GM19238 (cell line): ENCODE measurements around the gene TRA2B.
A peak's percentile ranks its signal among the peaks of the same experiment; 100 is the strongest.

Experiments
- DNase-seq: peaks from one replicate; pipeline ENCODE4 v3.0.0; 2011; ENCODE audit warnings: low spot score; ENCODE audit not compliant: insufficient read length

TRA2B gene

DNA sequence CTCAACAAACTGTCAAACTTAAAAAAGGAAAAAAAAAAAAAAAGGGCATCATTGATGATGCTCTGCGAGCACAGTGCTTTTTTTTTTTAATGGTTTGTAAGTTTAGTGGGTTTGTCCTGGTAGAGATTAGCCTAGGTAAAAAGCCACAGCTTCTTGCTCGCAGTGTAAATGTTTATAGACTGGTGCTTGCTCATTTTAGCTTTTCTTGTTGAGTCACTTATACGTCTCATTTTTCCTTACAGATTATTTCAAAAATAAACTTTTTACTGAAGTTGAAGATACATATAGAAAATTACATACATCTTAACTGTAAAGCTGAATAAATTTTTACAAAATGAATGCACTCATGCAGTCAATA, 16.5 kb upstream of the TRA2B start:
- no peak for DNase-seq

DNA sequence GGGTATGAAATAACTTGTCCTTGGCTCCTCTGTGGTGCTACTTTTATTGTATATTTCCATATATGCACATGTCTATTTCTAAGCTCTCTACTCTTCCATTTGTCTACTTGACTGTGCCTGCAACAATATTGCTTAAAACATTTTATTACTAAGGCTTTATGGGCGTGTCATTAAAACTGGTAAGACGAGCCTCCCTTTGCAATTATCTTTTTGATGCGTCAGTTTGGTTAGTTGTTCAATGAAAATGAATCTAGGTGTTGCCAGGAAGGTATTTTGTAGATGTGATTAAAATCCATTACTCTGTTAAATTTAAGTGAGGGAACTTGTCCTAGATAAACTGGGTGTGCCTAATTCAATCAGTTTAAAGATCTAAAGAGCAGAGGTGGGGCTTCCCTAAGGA, 12.9 kb upstream of the TRA2B start:
- no peak for DNase-seq

DNA sequence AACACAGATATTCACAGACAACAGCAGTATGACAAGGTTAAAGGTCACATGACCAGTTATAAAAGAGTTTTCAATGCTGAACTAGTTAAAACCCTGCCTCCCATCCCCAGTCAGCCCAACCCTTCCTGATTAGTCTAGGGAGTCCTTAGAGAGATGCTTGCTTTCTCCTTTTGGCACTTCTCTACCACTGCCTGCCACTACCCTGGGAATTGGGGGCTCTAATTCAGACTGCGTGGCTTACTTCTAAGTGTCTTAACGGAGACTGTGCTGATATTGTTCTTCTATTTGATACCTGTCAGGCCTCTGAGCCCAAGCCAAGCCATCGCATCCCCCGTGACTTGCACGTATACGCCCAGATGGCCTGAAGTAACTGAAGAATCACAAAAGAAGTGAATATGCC, 11.7 kb upstream of the TRA2B start:
- DNase-seq = no peak

DNA sequence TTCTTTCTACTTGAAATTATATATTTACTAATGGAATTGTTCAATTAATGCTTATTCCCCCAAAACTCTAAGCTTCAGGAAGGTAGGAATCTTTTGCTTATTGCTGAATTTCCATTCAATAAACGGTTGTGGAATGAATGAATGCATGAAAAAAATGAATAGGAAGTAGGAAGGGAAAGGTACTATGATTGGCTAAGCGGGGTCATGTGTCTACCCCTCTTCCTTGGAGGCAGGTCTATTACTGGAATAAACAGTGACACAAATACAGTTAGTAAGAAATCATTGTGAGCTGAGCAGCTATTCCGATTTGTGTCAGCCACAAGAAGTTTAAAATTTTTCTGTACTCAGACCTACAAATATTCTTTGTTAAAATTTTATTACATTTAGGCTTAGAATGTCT, 10.5 kb upstream of the TRA2B start:
- DNase-seq = no peak

DNA sequence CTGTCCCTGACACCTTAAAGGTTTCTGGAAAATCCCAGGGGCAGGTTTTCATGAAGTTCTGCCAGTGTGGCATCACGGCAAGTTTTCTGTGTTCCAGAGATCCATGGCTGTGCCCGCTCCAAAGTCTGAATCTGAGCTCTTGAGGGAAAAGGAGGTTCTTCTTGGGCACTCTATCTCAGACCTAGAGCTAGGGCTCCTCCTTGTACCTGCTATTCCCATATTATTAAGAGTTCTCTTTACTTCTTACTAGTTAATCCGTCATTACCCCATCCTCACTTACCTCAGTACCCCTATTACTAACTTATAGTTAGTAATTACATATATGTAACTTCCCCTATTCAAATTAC, 5.9 kb upstream of the TRA2B start:
- DNase-seq = no peak

DNA sequence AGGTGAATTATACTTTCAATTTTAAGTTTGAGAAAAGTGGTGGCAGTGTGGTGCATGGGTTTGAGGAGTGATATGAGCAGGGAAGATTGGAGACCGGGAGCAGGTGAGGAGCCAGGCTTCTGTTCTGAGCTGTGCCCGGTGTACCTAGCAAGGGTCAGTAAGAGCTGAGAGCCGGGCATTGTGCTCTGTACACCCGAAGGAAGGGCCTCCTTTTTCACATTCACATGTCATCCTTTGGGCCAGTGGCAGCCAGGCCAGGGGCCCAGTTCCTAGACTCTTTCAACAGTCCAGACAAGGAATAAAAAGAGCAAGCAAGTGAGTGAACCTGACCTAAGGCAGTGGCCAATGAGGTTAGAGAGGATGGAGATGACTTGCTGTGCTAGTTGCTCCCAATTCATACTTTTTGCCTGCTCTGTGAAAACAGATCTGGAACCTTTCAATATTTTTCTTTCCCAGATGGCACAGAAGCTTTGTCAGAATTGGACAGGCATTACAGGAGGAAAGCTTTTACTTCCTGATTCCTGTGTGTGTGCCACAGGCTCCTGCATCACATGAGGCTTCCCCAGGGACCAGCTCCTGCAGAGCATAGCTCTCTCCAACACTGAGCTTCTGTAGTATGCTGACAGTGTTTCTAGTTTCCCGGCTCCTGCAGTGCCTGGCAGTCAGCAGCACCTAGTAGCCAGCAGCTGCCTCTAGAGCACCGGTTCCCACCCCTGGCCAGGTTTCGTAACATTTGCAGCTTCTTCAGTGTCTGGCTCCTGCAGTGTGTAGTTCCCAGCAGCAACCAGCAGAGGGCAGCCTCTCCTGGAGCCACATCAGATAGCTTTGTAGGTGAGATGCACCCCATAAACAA, 5.3 kb upstream of the TRA2B start:
- DNase-seq = peak; percentile 59

DNA sequence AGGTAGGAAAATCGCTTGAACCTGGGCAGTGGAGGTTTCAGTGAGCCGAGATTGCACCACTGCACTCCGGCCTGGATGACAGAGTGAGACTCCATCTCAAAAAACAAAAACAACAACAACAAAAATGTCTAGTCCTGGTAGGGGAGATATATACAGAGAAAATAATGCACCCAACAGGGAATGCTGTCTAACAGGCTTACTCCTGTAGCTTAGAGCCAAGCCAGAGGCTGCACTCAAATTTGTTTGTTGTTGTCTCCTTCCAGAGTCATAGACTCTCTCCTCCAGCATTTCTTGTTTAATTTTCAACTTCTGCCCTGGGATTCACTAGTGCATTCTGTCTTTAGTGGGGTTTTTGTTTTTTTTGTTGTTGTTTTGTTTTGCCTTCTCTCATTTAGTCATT, 4.6 kb upstream of the TRA2B start:
- DNase-seq = no peak

DNA sequence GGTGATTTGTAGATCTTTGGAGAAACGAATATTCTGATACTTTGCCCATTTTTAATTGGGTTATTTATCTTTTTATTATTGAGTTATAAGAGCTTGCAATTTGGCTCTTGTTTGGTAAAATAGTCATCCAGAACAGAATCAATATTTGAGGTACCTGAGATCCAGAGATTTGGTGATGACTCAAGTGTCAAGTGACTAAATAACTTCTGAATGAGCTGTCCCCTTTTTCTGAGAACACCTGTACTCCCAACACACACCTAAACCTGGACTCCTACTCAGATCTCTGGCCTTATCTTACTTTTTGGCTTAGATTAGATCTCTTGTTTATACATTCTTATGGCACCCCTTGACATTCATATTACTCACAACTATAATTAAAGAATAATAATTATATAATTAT, 3.1 kb upstream of the TRA2B start:
- DNase-seq = no peak

DNA sequence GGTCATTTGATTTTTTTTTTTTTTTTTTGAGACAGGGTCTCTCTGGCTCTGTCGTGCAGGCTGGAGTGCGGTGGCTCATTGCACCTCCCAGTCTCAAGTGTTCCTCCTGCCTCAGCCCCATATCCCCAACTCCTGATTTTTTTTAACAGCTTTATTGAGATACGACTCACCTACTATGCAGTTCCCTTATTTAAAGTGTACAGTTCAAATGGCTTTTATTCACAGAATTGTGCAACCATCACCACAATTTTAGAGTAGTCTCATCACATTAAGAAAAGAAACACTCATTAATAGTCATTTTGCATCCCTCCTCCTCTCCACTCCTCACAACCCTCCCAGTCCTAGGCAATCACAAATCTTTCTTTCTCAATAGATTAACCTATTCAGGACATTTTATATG, 1.9 kb upstream of the TRA2B start:
- no peak for DNase-seq

DNA sequence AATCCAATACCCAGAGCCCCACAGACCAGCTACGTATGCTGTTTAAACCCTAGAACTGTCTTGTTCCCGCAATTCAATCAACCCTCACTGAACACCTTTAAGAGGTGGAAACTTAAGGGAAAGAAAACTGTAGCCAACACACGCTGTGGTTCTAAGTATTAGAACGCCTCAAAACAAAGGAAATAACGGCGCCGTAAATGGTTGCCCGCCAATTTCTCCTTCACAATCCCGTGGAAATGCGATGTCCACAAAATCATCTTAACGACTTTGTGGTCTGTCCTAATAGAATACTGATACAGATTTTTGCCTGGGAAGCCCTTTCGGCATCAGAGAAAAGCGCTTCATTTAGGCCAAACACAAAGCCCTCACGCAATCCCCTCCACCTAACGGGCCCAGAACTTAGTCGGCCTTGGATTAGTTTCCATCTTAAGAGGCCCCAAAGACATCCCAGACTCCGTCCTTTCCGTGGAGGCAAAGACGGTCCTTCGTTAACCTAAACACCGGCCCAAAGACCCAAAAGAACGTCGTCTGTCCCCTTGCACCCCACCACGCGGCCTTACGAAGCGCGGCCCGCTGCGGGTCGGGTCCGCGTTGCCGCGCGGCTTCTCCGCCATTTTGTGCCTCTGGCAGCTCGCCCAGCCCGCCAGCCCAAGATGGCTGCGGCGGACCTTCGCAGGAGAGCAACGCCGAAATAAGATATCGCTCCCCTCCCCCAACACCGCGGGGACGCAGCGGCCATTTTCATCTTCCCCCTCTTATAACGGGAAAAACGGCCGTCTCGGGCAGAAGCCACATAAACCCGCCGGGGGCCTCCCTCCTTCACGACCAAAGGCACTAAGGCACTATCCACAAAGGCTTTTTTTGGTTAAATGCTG, 763 bp downstream of the TRA2B start:
- peak; percentile 55 for DNase-seq

DNA sequence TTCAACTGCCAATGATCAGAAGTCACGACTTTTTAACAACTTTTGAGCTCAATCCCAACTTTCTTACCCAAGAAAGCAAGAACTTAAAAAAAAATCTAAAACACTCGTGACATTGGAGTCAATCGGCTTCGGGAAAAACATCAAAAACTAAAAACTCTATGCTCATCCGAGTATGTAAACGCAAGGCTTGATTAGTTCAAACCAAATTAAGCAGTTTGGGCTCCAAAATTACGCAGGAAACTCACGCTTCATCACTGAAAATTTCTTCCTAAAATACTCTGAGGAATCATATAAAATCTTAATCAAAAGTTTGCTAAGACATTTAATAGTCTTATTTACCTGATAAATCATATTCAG, 1.6 kb downstream of the TRA2B start:
- DNase-seq = no peak

DNA sequence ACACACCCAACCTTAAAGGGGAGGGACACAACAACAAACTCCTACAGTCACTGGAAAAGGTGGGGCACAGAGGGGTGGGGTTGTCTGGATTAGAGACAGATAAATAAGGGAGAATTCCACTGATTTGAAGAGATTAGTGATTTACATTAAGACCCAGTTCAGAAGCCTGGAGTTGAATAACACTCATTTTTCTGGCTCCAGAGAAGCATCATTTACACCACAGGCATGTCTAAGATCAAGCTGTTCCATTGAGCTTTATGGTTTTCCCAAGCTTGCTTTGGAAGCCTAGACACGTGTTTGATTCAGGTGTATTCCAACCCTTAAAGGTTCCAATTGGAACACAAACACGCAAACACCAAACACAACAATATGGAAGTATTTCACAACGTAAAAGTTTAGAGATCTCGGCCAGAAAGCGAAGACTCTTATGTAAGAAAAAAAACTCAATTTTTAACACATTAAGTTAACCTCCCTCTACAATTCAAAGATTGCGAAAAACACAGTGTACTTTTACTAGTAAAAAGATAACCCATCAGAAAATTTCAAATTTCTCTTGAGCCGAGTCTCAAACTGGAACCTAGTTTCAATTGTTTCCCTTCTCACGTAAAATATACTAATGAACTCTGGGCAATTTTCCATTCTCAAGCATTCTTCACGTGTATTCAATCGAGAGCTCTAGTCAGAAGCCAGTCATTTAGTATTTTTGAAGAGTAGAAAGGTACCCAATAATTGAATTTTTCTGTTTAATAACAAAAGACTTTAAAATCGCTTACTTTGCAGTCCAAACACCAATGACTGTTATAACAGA, 2.1 kb downstream of the TRA2B start:
- no peak for DNase-seq

DNA sequence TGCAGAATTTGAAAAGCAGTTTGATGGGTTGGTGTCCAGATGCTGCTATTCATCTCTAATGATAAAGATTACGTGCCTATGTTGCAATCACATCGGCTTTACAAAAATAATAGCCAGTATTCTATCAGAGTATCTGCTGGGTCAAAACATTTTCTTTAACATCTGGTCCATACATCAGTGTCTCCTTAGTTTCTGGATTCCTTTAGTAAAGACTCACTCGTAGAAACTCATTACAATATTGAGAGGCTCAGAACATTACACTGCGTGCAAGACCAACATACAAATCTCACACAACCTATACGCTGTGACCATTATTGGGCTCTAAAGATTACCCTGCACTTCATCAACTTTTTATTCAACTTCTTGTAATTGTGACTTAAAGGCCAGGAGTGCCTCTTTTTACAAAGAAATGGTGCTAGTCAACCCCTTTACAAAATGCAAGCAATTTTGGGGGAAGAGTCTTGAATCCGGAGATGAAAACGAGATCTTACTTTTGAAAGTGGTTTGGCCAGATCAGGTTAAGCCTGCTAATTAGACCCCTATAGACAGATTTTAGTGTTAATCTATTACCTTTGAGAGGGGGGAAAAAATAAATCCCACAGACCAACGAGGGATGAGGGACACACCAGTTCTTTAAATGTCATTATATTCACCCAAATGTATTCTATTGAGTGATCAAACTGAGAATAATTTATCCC, 2.9 kb downstream of the TRA2B start:
- DNase-seq = no peak

DNA sequence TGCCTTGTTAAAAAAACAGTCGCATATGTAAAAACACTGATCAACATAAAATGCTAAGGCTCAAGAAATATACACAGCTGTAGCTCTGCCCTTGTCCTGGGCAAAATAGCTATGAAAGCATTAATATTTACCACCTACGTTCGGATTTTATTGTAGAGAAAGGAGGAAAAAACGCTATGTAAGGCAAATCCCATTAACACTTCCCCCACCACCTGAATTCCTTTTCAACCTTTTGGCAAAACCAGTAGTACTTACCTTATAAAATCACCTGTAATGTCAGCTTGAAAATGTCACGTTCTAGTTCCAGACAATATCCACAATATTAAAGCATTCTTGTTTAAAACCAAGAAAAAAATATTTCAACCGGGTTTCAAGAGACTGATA, 3.6 kb downstream of the TRA2B start:
- DNase-seq = no peak

DNA sequence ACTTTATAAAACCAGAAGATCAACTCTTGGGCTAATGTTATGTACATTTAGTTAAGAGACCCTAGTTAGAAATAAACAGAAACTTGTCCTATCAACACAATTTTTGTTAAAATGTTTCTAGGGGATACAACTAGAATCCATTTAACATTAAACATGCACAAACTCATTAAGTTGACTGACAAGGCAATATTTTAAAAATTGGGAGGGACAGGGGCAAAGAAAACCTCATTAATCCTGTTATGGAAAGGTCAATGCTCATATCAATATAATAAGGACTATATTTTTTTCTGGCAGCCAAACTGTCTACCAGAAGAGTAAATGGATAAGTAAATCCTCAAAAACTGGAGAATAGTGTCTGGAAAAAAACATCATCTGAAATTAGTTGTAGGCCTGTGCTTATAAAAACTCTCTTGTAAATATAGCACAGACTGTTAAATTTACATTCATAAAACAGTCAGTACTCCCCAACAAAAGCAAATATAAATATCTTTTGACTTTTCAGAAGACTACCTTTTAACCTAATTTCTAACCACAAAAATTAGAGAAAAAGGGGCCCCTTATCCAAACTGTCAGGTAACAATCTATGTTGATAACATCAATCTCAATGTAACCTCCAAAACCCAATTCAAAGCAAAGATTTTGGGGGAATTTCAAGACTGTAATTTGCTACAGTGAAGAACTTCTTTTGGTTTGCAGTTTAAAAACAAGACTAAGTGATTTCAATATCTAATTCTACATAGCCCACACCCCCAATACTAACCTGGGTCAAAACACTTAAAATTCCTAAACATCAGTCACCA, 4.2 kb downstream of the TRA2B start:
- no peak for DNase-seq

DNA sequence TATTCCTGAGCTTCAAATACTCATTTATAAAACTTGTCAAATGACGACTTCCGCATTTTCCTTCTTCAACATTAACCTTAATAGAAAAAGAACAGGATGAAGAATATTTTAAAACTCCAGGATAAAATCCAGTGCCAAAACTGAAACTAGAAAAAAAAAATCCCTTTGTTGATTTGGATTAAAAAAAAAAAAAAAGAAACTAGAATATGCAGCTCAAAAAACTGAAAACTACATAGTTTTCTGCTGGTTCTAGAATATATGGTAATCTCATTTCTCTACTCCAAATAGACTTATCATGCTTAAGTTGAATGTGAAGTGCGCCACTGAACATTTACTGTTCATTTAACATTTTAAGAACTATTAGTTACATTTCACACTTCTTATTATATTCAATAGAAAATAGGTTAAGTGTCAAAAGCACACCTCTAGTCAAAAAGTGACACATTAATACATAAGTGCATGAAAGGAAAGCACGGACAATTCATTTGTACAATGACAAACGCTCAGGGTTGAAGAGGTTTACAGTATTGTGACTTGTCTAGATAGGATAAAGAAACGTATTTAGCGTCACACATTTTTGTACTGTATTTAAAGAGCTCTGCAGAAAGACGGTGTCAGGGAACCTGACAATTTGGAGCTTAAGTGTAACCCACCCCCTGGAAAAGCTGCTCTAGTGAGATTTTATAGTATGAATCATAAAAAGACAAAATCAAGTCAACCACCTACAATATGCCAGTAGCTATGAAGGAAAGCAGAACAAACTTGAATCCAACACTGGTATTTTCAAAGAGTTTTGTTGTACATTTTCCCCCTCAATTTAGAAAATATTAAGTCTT, 5.8 kb downstream of the TRA2B start:
- DNase-seq = no peak

DNA sequence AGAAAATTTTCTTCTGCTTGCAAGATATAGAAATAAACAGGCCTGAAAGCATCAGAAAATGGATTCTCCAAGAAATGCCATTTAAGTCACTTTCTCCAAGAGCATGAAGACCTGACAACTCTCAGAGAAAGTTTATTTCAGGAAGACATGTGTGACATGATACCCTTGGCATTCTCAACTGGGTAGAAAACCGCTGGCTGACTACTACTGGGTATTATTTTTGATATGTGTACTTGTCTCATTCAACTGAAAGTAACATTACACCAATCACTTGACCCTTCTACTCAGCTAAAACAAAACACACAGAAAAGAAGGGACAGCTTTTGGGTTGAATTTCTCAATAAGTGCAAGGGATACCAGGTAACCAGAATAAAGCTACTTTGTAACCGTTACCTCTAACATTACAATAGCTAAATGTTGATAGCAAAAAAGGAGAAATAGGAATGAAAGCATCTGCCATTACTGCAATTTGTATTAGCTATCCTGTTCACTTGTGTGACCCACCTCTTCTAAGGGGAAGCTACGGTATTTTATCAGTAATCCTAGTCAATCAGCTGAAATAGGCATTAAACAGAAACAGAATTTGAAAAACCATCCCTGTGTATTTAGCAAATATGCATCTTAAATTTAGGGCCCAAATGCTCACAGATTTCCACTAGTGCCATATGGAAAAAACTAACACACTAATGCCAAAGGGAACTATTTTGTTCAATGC, 7.3 kb downstream of the TRA2B start:
- no peak for DNase-seq

DNA sequence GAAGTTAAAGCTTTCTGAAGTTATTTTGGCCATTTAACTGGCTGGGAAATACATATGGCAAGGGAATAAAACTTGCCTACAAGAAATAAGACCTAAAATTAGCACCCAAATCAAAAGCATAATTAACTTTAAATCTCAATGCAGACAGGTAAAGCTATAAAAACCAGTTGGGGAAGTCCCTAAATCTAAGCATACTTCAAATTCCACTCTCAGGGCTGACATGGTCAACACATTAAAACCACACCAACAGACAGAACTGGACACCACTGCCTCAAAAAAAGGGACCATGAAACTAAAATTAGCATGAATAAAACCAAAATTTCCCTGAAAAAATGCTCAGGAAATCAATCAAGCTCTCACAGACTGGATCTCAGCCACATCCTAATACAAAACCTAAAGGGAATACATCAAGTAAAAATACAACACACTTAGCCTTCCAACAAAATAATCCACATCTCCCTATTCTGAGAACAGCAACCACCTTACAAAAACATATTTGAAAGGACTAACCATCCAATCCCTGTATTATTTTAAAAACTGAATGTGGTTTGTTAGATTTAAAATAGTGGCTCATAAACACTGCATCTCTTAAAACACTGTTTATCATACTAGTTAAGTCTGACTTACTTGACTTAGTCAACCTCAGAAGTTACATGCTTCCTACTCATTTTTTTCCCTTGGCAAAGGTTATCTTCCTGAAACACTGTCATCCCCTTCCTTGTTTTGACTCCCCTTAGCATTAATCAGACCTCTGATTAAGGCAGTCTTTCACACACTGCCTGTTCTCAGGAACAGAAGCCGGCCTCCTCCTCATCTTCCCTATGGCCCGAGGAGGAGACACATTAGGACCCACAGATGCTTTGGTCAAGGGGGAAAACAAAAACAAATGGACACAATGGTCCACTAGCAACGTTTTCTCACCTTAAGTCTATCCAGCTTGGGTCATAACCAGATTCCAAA, 8.3 kb downstream of the TRA2B start:
- DNase-seq = no peak
